ENCODE results near the gene MATR3. TPM values are rescaled to one million over a fixed set of nuclear protein-coding genes. Genes with fewer than 3 reads are reported as not detected.

Gene MATR3
- total RNA-seq, 1 experiment from 2014 or later = 194 TPM

- ChIA-PET CTCF (no interaction called here), POLR2A (interaction anchor here (1.0 kb wide), 1 partner anchor 33 kb away, joined by 3 read pairs; no protein-coding TSS in a partner anchor)
- H3K9me3 ChIP-seq (ENCODE audit: control insufficient read depth, insufficient read depth, low read depth, low read length) = no peaks in the 10 kb centered on the region
- H3K4me3 ChIP-seq (ENCODE audit: low read depth in 2 of 2, low read length in 2 of 2) = no peak overlapping the region
- H3K4me1 ChIP-seq (ENCODE audit: control insufficient read depth, insufficient read depth, low read length) = 0 out of 2 replicates have a peak, but pooled peaks cover 3% of the 10 kb centered on the region
- TF ChIP-seq TCF7L2 (IDR thresholded peaks at IDR 0.05; ENCODE audit: low read depth, low read length) = no peak
- TF ChIP-seq REST (IDR thresholded peaks at IDR 0.05; ENCODE audit: insufficient read depth in 1 of 2, low read depth in 2 of 2, low read length in 1 of 2) = no peak
- TF ChIP-seq CTCF (IDR thresholded peaks at IDR 0.05) = no peak
- TF ChIP-seq SIN3A (IDR thresholded peaks at IDR 0.05; ENCODE audit: borderline replicate concordance, insufficient read depth, low read depth, low read length) = no peak
- no peak for TF ChIP-seq POLR2AphosphoS5 (IDR thresholded peaks at IDR 0.05; ENCODE audit: low read depth, low read length)
- no peaks in the 10 kb centered on the region for H3K27me3 ChIP-seq (ENCODE audit: control insufficient read depth, insufficient read depth, low read length)
- DNase-seq (ENCODE audit: low read depth, low spot score) (no peak), ATAC-seq (no peak)
- H3K36me3 ChIP-seq (ENCODE audit: control insufficient read depth, insufficient read depth, low read length) = no peaks in the 10 kb centered on the region
- H3K27ac ChIP-seq (ENCODE audit: low read length) = no peak overlapping the region
- in situ Hi-C loops (cut with HindIII; ENCODE audit: low pct_unique_long_range_greater_than_20kb, low sequenced_read_pairs) = no loop called here
- no TSS peak for BruUV-seq (replicated peaks)
- intact Hi-C loops (cut with micrococcal nuclease; ENCODE audit: unreplicated experiment) = loop anchor here (2.0 to 10.0 kb wide), 3 partner anchors 329 to 685 kb away; no protein-coding TSS in a partner anchor
Observed at GRCh38 chr5:139263946-139264345, 29.6 kb upstream of the MATR3 start.

DNA sequence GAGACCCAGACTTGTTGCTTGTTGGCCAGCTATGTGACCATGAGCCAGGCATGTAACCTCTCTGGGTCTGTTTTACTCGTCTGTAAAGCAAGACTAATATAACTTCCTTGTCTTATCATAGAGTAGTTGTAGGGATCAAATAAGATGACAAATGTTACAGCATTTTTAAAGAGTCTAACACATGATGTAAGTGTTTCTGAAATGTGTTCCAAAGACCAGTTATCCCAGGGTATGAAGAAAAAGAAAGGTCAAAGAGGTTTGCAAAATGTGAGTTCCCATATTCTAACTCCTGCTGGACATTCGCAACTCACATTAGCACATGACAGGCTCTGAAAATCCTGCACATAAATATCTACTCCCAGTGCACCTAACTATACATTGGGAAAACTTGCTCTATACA is 28.5 kb upstream of the MATR3 start:
- Histone ChIP-seq H3K36me3 (ENCODE audit: control insufficient read depth, insufficient read depth, low read length) (no peaks in the 10 kb centered on the region), H3K9me3 (ENCODE audit: control insufficient read depth, insufficient read depth, low read depth, low read length) (no peaks in the 10 kb centered on the region), H3K4me1 (ENCODE audit: control insufficient read depth, insufficient read depth, low read length) (0 out of 2 replicates have a peak, but pooled peaks cover 3% of the 10 kb centered on the region), H3K27me3 (ENCODE audit: control insufficient read depth, insufficient read depth, low read length) (no peaks in the 10 kb centered on the region), H3K4me3 (ENCODE audit: low read depth in 2 of 2, low read length in 2 of 2) (no peak overlapping the region), H3K27ac (ENCODE audit: low read length) (no peak overlapping the region)
- TF ChIP-seq REST (IDR thresholded peaks at IDR 0.05; ENCODE audit: insufficient read depth in 1 of 2, low read depth in 2 of 2, low read length in 1 of 2) (no peak), CTCF (IDR thresholded peaks at IDR 0.05) (no peak), TCF7L2 (IDR thresholded peaks at IDR 0.05; ENCODE audit: low read depth, low read length) (no peak), POLR2AphosphoS5 (IDR thresholded peaks at IDR 0.05; ENCODE audit: low read depth, low read length) (no peak), SIN3A (IDR thresholded peaks at IDR 0.05; ENCODE audit: borderline replicate concordance, insufficient read depth, low read depth, low read length) (no peak)
- BruUV-seq (replicated peaks) = no TSS peak
- POLR2A ChIA-PET = no interaction called here
- ATAC-seq = no peak
- in situ Hi-C loops (cut with HindIII; ENCODE audit: low pct_unique_long_range_greater_than_20kb, low sequenced_read_pairs) (no loop called here), intact Hi-C loops (cut with micrococcal nuclease; ENCODE audit: unreplicated experiment) (loop anchor here (10.0 kb wide), 2 partner anchors 330 to 620 kb away; no protein-coding TSS in a partner anchor)
- DNase-seq (ENCODE audit: low read depth, low spot score) = no peak
- CTCF ChIA-PET = no interaction called here

Measured in Panc1 (cell line).